MV-4-11 (cell line): ENCODE results near the gene NUP62.

Experiments used
- DNase-seq: peaks from one replicate; lab custom pipeline; 2025; lab: John Stamatoyannopoulos, UW

Gene NUP62

GRCh38 chr19:49951806-49952478, 22.6 kb upstream of the NUP62 start:
- DNase-seq: no peak

- DNase-seq: no peak
These were observed 21.7 kb upstream of the NUP62 start for GRCh38 chr19:49950956-49951526.

GRCh38 chr19:49950590-49950948, 21.3 kb upstream of the NUP62 start:
- no peak for DNase-seq

- DNase-seq: no peak
These were observed 20.7 kb upstream of the NUP62 start for GRCh38 chr19:49949742-49950589.

- DNase-seq: no peak
These were observed 17.1 kb upstream of the NUP62 start for GRCh38 chr19:49946415-49946814.

GRCh38 chr19:49944567-49944966, 15.3 kb upstream of the NUP62 start:
- DNase-seq: peak; percentile 77

GRCh38 chr19:49940482-49940791, 11.1 kb upstream of the NUP62 start:
- DNase-seq: no peak

GRCh38 chr19:49939721-49940481, 10.6 kb upstream of the NUP62 start:
- no peak for DNase-seq

GRCh38 chr19:49938662-49939061, 9.4 kb upstream of the NUP62 start:
- DNase-seq: no peak

- peak; percentile 70 for DNase-seq
These were observed 8.6 kb upstream of the NUP62 start for GRCh38 chr19:49937750-49938381.

GRCh38 chr19:49936549-49936948, 7.2 kb upstream of the NUP62 start:
- no peak for DNase-seq

- no peak for DNase-seq
These were observed 4.3 kb upstream of the NUP62 start for GRCh38 chr19:49933643-49934042.

GRCh38 chr19:49932731-49933131, 3.4 kb upstream of the NUP62 start:
- DNase-seq: no peak

- DNase-seq: no peak
These were observed 2.7 kb upstream of the NUP62 start for GRCh38 chr19:49932041-49932451.

GRCh38 chr19:49931293-49932040, 2.2 kb upstream of the NUP62 start:
- no peak for DNase-seq

- peak; percentile 25 for DNase-seq
These were observed 1.2 kb upstream of the NUP62 start for GRCh38 chr19:49930483-49931011.

GRCh38 chr19:49929611-49930482, 543 bp upstream of the NUP62 start:
- DNase-seq: peak; percentile 98

GRCh38 chr19:49927526-49928264, 1.6 kb downstream of the NUP62 start:
- no peak for DNase-seq

GRCh38 chr19:49926515-49926914, 2.8 kb downstream of the NUP62 start:
- DNase-seq: no peak
